Tibial nerve (tissue), 4 donors: ENCODE results near the gene ARHGAP23. TPM values are rescaled to one million over a fixed set of nuclear protein-coding genes. Genes with fewer than 3 reads are reported as not detected.

Experiments used
- DNase-seq, 2 donors: peaks; one replicate each; pipeline ENCODE4 v3.0.0-alpha.2; 2019; ENCODE audit warnings: low spot score in 2 of 2
- H3K27ac ChIP-seq, 4 donors: fragments of 200-600 bp; sonication (generic) in 3 of 4; one replicate each; pipeline ENCODE4 v1.5.1; 2017 to 2019; ENCODE audit warnings: mild to moderate bottlenecking in 1 of 4
- H3K27me3 ChIP-seq, 2 donors: fragments of 200-600 bp; sonication (generic) in 1 of 2; one replicate each; pipeline versions ENCODE4 v1.5.1 to v1.6.0; 2017 to 2019
- H3K36me3 ChIP-seq, 3 donors: fragments of 200-600 bp; sonication (generic); one replicate each; pipeline ENCODE4 v1.5.1; 2018 to 2019
- H3K4me1 ChIP-seq, 4 donors: fragments of 200-600 bp; sonication (generic) in 3 of 4; one replicate each; pipeline ENCODE4 v1.5.1; 2017 to 2019
- H3K4me3 ChIP-seq, 4 donors: fragments of 200-600 bp; sonication (generic) in 3 of 4; one replicate each; pipeline ENCODE4 v1.5.1; 2017 to 2019; ENCODE audit warnings: mild to moderate bottlenecking in 1 of 4, moderate library complexity in 1 of 4
- H3K9me3 ChIP-seq, 4 donors: fragments of 200-600 bp; sonication (generic) in 3 of 4; one replicate each; pipeline ENCODE4 v1.5.1; 2017 to 2019
- CTCF ChIP-seq, 5 experiments: fragments of 200-600 bp in 3 of 5; fragments of 450-650 bp in 2 of 5; sonication (generic) in 3 of 5; IDR thresholded peaks; one replicate each; pipeline ENCODE4 v1.5.1; 2016 to 2019; ENCODE audit warnings: antibody characterized with exemption in 5 of 5, mild to moderate bottlenecking in 3 of 5, moderate library complexity in 2 of 5
- EP300 ChIP-seq, 2 donors: sonication (generic); formaldehyde crosslinking; IDR thresholded peaks; one replicate each; pipeline ENCODE4 v1.6.1; 2017; ENCODE audit warnings: antibody characterized with exemption in 2 of 2, mild to moderate bottlenecking in 1 of 2
- POLR2A ChIP-seq, 2 donors: fragments of 450-650 bp; IDR thresholded peaks; one replicate each; pipeline ENCODE4 v1.6.1; 2017; ENCODE audit warnings: antibody characterized with exemption in 2 of 2, mild to moderate bottlenecking in 2 of 2, moderate library complexity in 2 of 2
- WGBS, 2 donors: methylation state at CpG; one replicate each; pipeline ENCODE4 v1.1.5; 2018; 5-methylcytosine and 5-hydroxymethylcytosine counted together
- total RNA-seq, 4 donors: library from RNA; depleted of rRNA; stranded (reverse); fragments of >200 nt; gene quantifications; one replicate each; pipeline ENCODE4 v1.1.0, GENCODE V29; 2016

ARHGAP23 gene
- total RNA-seq, 4 donors from 2014 or later = 41.0 to 80.7 (median 65.7) TPM

- no peak for DNase-seq
- Histone ChIP-seq H3K4me1 (peaks cover 0 to 24% (median 0%) of the 10 kb centered on the region in 4 donors), H3K9me3 (no peaks in the 10 kb centered on the region), H3K27me3 (no peaks in the 10 kb centered on the region), H3K4me3 (no peak overlapping the region), H3K36me3 (peaks cover 0 to 79% (median 0%) of the 10 kb centered on the region in 3 donors), H3K27ac (no peak overlapping the region)
- TF ChIP-seq POLR2A (IDR thresholded peaks at IDR 0.05) (no peak), EP300 (IDR thresholded peaks at IDR 0.05) (no peak), CTCF (IDR thresholded peaks at IDR 0.05) (no peak)
- 80 to 89% methylated on average over 14 of the region's 14 CpGs for WGBS, 2 donors
Measured at GRCh38 chr17:38504216-38504615, 76.0 kb downstream of the ARHGAP23 start.

GRCh38 chr17:38507436-38507835 is 79.2 kb downstream of the ARHGAP23 start:
- TF ChIP-seq EP300 (IDR thresholded peaks at IDR 0.05) (no peak), POLR2A (IDR thresholded peaks at IDR 0.05) (no peak), CTCF (IDR thresholded peaks at IDR 0.05) (no peak)
- Histone ChIP-seq H3K9me3 (no peaks in the 10 kb centered on the region), H3K27ac (peak overlapping the region in 1 of 4 donors; percentile 79), H3K4me1 (peaks cover 0 to 46% (median 6%) of the 10 kb centered on the region in 4 donors), H3K27me3 (no peaks in the 10 kb centered on the region), H3K4me3 (no peak overlapping the region), H3K36me3 (peaks cover 0 to 52% (median 0%) of the 10 kb centered on the region in 3 donors)
- no peak for DNase-seq
- WGBS, 2 donors = 49 to 51% methylated on average over 3 of the region's 3 CpGs

- no peaks in the 10 kb centered on the region for H3K9me3 ChIP-seq
- no peak for DNase-seq
- WGBS, 2 donors = 64 to 75% methylated on average over 3 of the region's 3 CpGs
- no peak overlapping the region for H3K4me3 ChIP-seq
- H3K27ac ChIP-seq = peak overlapping the region in 3 of 4 donors; percentile 59 to 79 (median 70)
- peaks cover 0 to 46% (median 6%) of the 10 kb centered on the region in 4 donors for H3K4me1 ChIP-seq
- peaks cover 0 to 46% (median 0%) of the 10 kb centered on the region in 3 donors for H3K36me3 ChIP-seq
- no peak for TF ChIP-seq CTCF (IDR thresholded peaks at IDR 0.05)
- no peak for TF ChIP-seq POLR2A (IDR thresholded peaks at IDR 0.05)
- no peak for TF ChIP-seq EP300 (IDR thresholded peaks at IDR 0.05)
- H3K27me3 ChIP-seq = no peaks in the 10 kb centered on the region
Measured at GRCh38 chr17:38507921-38508569, 79.8 kb downstream of the ARHGAP23 start.

GRCh38 chr17:38508570-38508950 is 80.3 kb downstream of the ARHGAP23 start:
- H3K27ac ChIP-seq = peak overlapping the region in 3 of 4 donors; percentile 59 to 79 (median 70)
- H3K36me3 ChIP-seq = peaks cover 0 to 41% (median 0%) of the 10 kb centered on the region in 3 donors
- H3K4me1 ChIP-seq = peaks cover 0 to 46% (median 6%) of the 10 kb centered on the region in 4 donors
- DNase-seq = no peak
- H3K4me3 ChIP-seq = no peak overlapping the region
- no peaks in the 10 kb centered on the region for H3K9me3 ChIP-seq
- no peaks in the 10 kb centered on the region for H3K27me3 ChIP-seq
- WGBS, 2 donors = 65 to 71% methylated on average over 6 of the region's 6 CpGs
- TF ChIP-seq POLR2A (IDR thresholded peaks at IDR 0.05) (no peak), CTCF (IDR thresholded peaks at IDR 0.05) (no peak), EP300 (IDR thresholded peaks at IDR 0.05) (no peak)

- Histone ChIP-seq H3K4me3 (peak overlapping the region; percentile 4 to 43 (median 24)), H3K4me1 (peaks cover 0 to 46% (median 6%) of the 10 kb centered on the region in 4 donors), H3K27ac (peak overlapping the region in 3 of 4 donors; percentile 18 to 79 (median 70)), H3K27me3 (no peaks in the 10 kb centered on the region), H3K36me3 (peaks cover 0 to 35% (median 0%) of the 10 kb centered on the region in 3 donors), H3K9me3 (no peaks in the 10 kb centered on the region)
- TF ChIP-seq CTCF (IDR thresholded peaks at IDR 0.05) (peak; percentile 66 to 82 (median 75)), POLR2A (IDR thresholded peaks at IDR 0.05) (peak in 1 of 2 donors; percentile 23), EP300 (IDR thresholded peaks at IDR 0.05) (peak in 1 of 2 donors; percentile 70)
- WGBS, 2 donors = 60 to 66% methylated on average over 27 of the region's 27 CpGs
- peak; percentile 77 to 79 for DNase-seq
Measured at GRCh38 chr17:38508954-38509771, 80.9 kb downstream of the ARHGAP23 start.
